Peyer's patch (tissue), 4 donors: ENCODE measurements around the gene ASXL1. TPM values are rescaled to one million over a fixed set of nuclear protein-coding genes. Genes with fewer than 3 reads are reported as not detected.

Experiments
- DNase-seq, 3 donors: peaks; one replicate each; pipeline ENCODE4 v3.0.0-alpha.2; 2017 to 2019
- H3K27ac ChIP-seq, 4 donors: fragments of 200-600 bp; sonication (generic); one replicate each; pipeline ENCODE4 v1.5.1; 2016 to 2019
- H3K27me3 ChIP-seq, 2 donors: fragments of 200-600 bp; sonication (generic); one replicate each; pipeline ENCODE4 v1.5.1; 2019
- H3K36me3 ChIP-seq, 3 donors: fragments of 200-600 bp; sonication (generic); one replicate each; pipeline ENCODE4 v1.5.1; 2016 to 2019
- H3K4me1 ChIP-seq, 4 donors: fragments of 200-600 bp; sonication (generic); one replicate each; pipeline ENCODE4 v1.5.1; 2016 to 2019
- H3K4me3 ChIP-seq, 4 donors: fragments of 200-600 bp; sonication (generic); 1 replicate in 3 of 4; 2 replicates in 1 of 4; pipeline ENCODE4 v1.5.1; 2016 to 2019; ENCODE audit warnings: mild to moderate bottlenecking in 1 of 4
- H3K9me3 ChIP-seq, 4 donors: fragments of 200-600 bp; sonication (generic); one replicate each; pipeline ENCODE4 v1.5.1; 2016 to 2019; ENCODE audit warnings: mild to moderate bottlenecking in 1 of 4
- CTCF ChIP-seq, 6 experiments: fragments of 450-650 bp in 4 of 6; fragments of 200-600 bp in 2 of 6; sonication (generic) in 1 of 6; IDR thresholded peaks; one replicate each; pipeline ENCODE4 v1.5.1; 2017 to 2019; ENCODE audit warnings: antibody characterized with exemption in 6 of 6, mild to moderate bottlenecking in 3 of 6, moderate library complexity in 1 of 6
- POLR2A ChIP-seq, 2 donors: fragments of 450-650 bp; IDR thresholded peaks; one replicate each; pipeline ENCODE4 v1.5.1; 2017; ENCODE audit warnings: antibody characterized with exemption in 2 of 2, mild to moderate bottlenecking in 2 of 2, moderate library complexity in 2 of 2
- total RNA-seq, 4 donors: library from RNA; depleted of rRNA; stranded (reverse); fragments of >200 nt; gene quantifications; one replicate each; pipeline ENCODE4 v1.1.0, GENCODE V29; 2016

ASXL1 gene
- total RNA-seq, 4 donors from 2014 or later: 74.4 to 173 (median 115) TPM

GRCh38 chr20:32473231-32474008 lies 115.3 kb downstream of the ASXL1 start:
- TF ChIP-seq CTCF (IDR thresholded peaks at IDR 0.05): no peak
- peak in 1 of 2 donors; percentile 13 for TF ChIP-seq POLR2A (IDR thresholded peaks at IDR 0.05)
- DNase-seq: peak in 2 of 3 donors; percentile 65 to 77
- Histone ChIP-seq H3K36me3 (peaks cover 0 to 7% (median 0%) of the 10 kb centered on the region in 3 donors), H3K4me1 (peaks cover 5 to 93% (median 23%) of the 10 kb centered on the region in 4 donors), H3K27me3 (no peaks in the 10 kb centered on the region), H3K9me3 (no peaks in the 10 kb centered on the region), H3K27ac (peak overlapping the region in 3 of 4 donors; percentile 71 to 95 (median 93)), H3K4me3 (peak overlapping the region in 2 of 4 donors; percentile 44 to 52)

- TF ChIP-seq CTCF (IDR thresholded peaks at IDR 0.05): no peak
- no peak for TF ChIP-seq POLR2A (IDR thresholded peaks at IDR 0.05)
- no peak for DNase-seq
- peaks cover 5 to 93% (median 27%) of the 10 kb centered on the region in 4 donors for H3K4me1 ChIP-seq
- H3K36me3 ChIP-seq: peaks cover 0 to 7% (median 0%) of the 10 kb centered on the region in 3 donors
- peak overlapping the region; percentile 58 to 95 (median 82) for H3K27ac ChIP-seq
- H3K27me3 ChIP-seq: no peaks in the 10 kb centered on the region
- H3K4me3 ChIP-seq: peak overlapping the region in 3 of 4 donors; percentile 7 to 52 (median 44)
- H3K9me3 ChIP-seq: no peaks in the 10 kb centered on the region
Measured at GRCh38 chr20:32474009-32474716, 116.0 kb downstream of the ASXL1 start.

GRCh38 chr20:32474717-32474966 lies 116.5 kb downstream of the ASXL1 start:
- no peak for TF ChIP-seq POLR2A (IDR thresholded peaks at IDR 0.05)
- no peak for TF ChIP-seq CTCF (IDR thresholded peaks at IDR 0.05)
- no peak for DNase-seq
- H3K4me3 ChIP-seq: peak overlapping the region; percentile 7 to 52 (median 32)
- peak overlapping the region; percentile 58 to 95 (median 82) for H3K27ac ChIP-seq
- H3K27me3 ChIP-seq: no peaks in the 10 kb centered on the region
- peaks cover 5 to 96% (median 29%) of the 10 kb centered on the region in 4 donors for H3K4me1 ChIP-seq
- peaks cover 0 to 7% (median 0%) of the 10 kb centered on the region in 3 donors for H3K36me3 ChIP-seq
- no peaks in the 10 kb centered on the region for H3K9me3 ChIP-seq

GRCh38 chr20:32474967-32475811 lies 117.1 kb downstream of the ASXL1 start:
- H3K4me1 ChIP-seq: peaks cover 5 to 96% (median 29%) of the 10 kb centered on the region in 4 donors
- peak; percentile 26 to 51 for TF ChIP-seq POLR2A (IDR thresholded peaks at IDR 0.05)
- TF ChIP-seq CTCF (IDR thresholded peaks at IDR 0.05): no peak
- H3K9me3 ChIP-seq: no peaks in the 10 kb centered on the region
- peak overlapping the region; percentile 58 to 95 (median 82) for H3K27ac ChIP-seq
- H3K4me3 ChIP-seq: peak overlapping the region; percentile 7 to 52 (median 32)
- peaks cover 0 to 7% (median 0%) of the 10 kb centered on the region in 3 donors for H3K36me3 ChIP-seq
- peak; percentile 37 to 94 (median 92) for DNase-seq
- H3K27me3 ChIP-seq: no peaks in the 10 kb centered on the region
